Activated T-cell treated with anti-CD3 and anti-CD28 coated beads for 1 hour (primary cell): ENCODE results near the gene SIGLEC5.

Source experiments
- DNase-seq: peaks from one replicate; pipeline ENCODE4 v3.0.0-alpha.2; 2020; ENCODE audit warnings: low read depth

Gene SIGLEC5

DNA sequence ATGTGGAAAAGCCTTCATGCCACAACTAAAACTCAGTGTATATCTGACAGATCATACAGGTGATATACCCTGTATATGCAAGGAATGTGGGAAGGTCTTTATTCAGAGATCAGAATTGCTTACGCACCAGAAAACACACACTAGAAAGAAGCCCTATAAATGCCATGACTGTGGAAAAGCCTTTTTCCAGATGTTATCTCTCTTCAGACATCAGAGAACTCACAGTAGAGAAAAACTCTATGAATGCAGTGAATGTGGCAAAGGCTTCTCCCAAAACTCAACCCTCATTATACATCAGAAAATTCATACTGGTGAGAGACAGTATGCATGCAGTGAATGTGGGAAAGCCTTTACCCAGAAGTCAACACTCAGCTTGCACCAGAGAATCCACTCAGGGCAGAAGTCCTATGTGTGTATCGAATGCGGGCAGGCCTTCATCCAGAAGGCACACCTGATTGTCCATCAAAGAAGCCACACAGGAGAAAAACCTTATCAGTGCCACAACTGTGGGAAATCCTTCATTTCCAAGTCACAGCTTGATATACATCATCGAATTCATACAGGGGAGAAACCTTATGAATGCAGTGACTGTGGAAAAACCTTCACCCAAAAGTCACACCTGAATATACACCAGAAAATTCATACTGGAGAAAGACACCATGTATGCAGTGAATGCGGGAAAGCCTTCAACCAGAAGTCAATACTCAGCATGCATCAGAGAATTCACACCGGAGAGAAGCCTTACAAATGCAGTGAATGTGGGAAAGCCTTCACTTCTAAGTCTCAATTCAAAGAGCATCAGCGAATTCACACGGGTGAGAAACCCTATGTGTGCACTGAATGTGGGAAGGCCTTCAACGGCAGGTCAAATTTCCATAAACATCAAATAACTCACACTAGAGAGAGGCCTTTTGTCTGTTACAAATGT is 42.7 kb downstream of the SIGLEC5 start:
- no peak for DNase-seq

- DNase-seq, result no peak
Observed at GRCh38 chr19:51586799-51587198, 43.4 kb downstream of the SIGLEC5 start.

GRCh38 chr19:51586103-51586728 is 44.0 kb downstream of the SIGLEC5 start:
- DNase-seq, result no peak

DNA sequence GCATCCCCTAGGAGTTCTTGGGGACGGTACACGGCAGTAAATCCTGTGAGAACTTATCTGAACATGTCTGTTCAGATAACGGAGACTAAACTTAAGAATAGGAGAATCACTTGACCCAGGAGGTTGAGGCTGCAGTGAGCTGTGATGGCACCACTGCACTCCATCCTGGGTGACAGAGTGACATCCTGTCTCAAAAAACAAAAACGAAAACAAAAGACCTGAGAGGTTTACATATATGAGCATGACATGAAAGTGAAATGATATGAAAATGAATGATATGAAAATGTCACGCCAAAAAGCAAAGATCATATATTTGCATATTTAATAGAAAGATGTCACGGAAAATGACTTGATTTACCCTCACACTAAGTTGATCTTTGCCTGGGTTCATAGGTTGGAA is 53.4 kb downstream of the SIGLEC5 start:
- DNase-seq, result no peak

GRCh38 chr19:51573331-51573730 is 56.9 kb downstream of the SIGLEC5 start:
- DNase-seq, result no peak

DNA sequence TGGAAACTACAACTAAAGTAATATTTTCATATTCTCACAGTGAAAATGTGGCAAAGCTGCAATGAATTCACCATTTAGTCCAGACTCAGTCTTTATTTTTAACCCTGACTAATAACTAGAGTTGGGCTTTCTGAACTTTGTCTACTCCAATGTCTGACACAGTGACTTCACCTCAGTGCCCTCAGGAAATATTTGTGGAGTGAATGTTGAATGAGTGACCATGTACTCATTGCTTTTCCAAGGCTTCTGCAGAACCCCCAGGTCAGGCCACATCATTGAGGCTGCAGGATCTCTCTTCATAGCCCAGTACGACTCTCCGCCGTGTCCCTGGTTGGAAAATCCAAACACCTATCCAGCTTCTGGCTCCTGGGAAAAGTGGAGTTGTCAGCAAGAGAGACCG is 57.3 kb downstream of the SIGLEC5 start:
- DNase-seq, result no peak

- no peak for DNase-seq
Observed at GRCh38 chr19:51572410-51572809, 57.8 kb downstream of the SIGLEC5 start.

GRCh38 chr19:51571599-51571998 is 58.6 kb downstream of the SIGLEC5 start:
- no peak for DNase-seq

GRCh38 chr19:51570962-51571575 is 59.1 kb downstream of the SIGLEC5 start, which contains the start of gene ZNF175:
Gene ZNF175 (plus strand): TSS chr19:51571283. CDS start chr19:51573330, 2,047 bp downstream.
- DNase-seq, result peak; percentile 75

- no peak for DNase-seq
Observed at GRCh38 chr19:51568456-51568855, 61.7 kb downstream of the SIGLEC5 start.

- no peak for DNase-seq
Observed at GRCh38 chr19:51567583-51567982, 62.6 kb downstream of the SIGLEC5 start.

- no peak for DNase-seq
Observed at GRCh38 chr19:51566489-51567100, 63.6 kb downstream of the SIGLEC5 start.

- DNase-seq, result no peak
Observed at GRCh38 chr19:51565583-51565982, 64.6 kb downstream of the SIGLEC5 start.

DNA sequence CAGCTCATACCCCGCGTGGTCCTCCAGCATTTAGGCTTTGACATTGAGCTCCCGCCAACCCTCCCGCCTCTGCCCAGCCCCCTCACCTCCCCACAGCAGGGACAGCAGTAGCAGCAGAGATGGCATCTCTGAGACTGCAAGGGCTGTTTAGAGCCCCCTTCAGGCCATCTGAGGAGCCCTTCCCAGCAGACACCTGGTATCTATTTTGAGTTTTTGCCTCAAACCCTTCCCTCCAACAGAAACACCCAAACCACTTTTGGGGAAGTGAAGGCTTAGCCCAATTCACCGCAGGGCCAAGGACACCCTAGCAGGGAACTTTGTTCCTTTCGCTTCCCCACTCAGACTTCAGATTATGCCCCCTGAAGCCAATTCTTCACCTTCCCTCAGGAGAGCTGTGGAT is 65.4 kb downstream of the SIGLEC5 start:
- DNase-seq, result no peak
